ENCODE measurements around the gene DNLZ. TPM values are rescaled to one million over a fixed set of nuclear protein-coding genes. Genes with fewer than 3 reads are reported as not detected.

Gene DNLZ
- total and polyA plus RNA-seq, 5 donors: 15.2 to 24.9 (median 20.4) TPM

DNA sequence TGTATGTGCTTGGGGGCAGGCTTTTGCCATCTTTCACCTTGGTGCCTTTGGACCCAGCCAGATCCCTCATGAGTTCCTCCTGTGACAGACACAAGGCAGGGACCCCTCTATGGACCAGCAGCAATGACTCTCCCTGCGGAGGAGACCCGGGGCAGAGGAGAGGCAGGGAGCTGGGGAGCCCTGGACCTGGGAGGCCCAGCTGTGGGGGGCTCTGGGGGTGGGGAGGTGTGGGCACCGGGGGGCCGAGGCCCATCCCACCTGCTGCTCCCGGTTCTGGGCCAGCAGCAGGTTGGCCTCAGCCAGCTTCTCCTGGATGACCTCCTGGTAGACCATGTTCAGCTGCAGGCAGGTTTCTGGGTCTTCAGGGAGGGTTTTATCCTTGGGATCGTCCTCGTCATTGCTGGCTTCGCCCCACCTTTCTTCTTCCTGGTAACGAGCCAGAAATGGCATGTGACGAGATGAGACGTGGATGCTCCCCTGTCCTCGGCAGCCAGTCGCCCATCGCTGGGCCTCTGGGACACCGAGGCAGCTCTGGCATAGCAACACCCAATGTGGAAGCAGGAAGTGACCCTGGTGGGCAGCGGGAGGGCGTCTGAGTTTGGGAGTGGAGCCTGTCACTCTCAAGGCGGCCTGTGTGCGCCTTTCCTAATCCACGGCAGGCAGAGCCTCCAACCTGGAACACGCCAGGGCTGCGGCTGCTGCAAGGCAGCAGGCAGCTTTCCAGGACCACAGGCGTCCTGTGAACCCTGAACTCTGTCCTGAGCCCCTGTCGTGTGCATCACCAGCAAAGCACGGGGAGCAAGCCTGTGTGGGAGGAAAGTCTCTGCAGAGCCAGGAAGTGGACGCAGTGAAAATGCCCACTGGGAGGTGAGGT is 32.0 kb upstream of the DNLZ start:
- Histone ChIP-seq H3K27me3 (ENCODE audit: control insufficient read depth, insufficient read depth) (no peaks in the 10 kb centered on the region), H3K4me1 (ENCODE audit: control insufficient read depth, insufficient read depth, low read length) (no peaks in the 10 kb centered on the region), H3K27ac (ENCODE audit: low read length) (no peak overlapping the region), H3K4me3 (ENCODE audit: low read length) (no peak overlapping the region), H3K9me3 (ENCODE audit: control insufficient read depth, low read length) (no peaks in the 10 kb centered on the region)
- DNase-seq: peak in 2 of 3 donors; percentile 28 to 54
- 87% methylated on average over 26 of the region's 26 CpGs for WGBS
- ATAC-seq: no peak
- intact Hi-C loops (cut with DNase I): no loop called here

DNA sequence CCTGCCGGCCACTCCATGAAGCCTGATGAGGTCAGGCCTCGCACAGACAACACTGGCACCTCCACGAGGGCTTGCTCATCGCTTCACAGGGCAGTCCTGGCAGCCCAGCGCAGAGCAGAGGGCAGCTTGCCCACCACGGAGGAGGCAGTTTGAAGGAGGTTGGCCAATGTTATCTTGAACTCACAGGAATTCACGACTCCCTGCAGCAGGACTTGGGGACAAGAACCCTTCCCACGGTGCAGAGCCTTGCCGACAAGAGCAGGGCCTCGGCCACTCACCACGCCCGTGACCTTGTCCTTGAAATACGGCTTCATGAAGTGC is 31.4 kb upstream of the DNLZ start:
- intact Hi-C loops (cut with DNase I): no loop called here
- Histone ChIP-seq H3K9me3 (ENCODE audit: control insufficient read depth, low read length) (no peaks in the 10 kb centered on the region), H3K27me3 (ENCODE audit: control insufficient read depth, insufficient read depth) (no peaks in the 10 kb centered on the region), H3K4me3 (ENCODE audit: low read length) (no peak overlapping the region), H3K27ac (ENCODE audit: low read length) (no peak overlapping the region), H3K4me1 (ENCODE audit: control insufficient read depth, insufficient read depth, low read length) (no peaks in the 10 kb centered on the region)
- ATAC-seq (no peak), DNase-seq (peak in 1 of 3 donors; percentile 18)
- WGBS: 92% methylated on average over 13 of the region's 13 CpGs

DNA sequence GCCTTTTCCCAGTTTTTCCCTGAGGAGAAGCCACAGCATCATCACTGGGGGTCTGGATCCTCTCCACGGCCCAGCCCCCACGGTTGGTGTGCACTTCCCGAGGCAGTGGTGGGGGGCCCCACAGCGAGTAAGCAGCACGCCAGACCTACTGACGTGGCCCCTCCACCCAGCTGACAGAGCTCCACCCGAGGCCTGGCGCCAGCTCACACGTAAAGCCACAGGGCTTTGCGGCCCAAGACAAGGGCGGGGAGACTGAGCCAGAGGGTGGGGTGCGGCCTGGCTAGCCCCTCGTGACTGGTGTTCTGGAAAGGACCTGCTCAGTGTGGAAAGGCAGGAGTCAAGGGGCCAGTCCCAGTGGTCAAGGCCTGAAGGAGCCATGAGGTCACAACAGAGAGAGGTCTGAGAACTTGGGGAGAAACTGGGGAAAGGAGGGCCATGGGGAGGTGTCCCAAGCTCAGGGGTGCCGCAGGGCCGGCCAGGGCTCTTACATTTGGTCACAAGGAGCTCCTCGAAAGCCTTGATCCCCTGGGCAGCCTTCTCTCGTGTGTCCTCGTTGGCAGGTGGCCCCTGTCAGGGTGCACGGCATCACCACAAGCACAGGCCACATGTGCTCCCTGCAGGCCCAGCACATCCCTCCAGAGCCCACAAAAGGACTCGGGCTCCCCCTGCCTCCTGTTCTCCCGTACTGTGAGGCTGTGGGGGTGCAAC is 30.9 kb upstream of the DNLZ start:
- no peaks in the 10 kb centered on the region for H3K27me3 ChIP-seq (ENCODE audit: control insufficient read depth, insufficient read depth)
- DNase-seq (peak in 2 of 3 donors; percentile 17 to 36), ATAC-seq (no peak)
- WGBS: 94% methylated on average over 21 of the region's 21 CpGs
- no peaks in the 10 kb centered on the region for H3K9me3 ChIP-seq (ENCODE audit: control insufficient read depth, low read length)
- no peaks in the 10 kb centered on the region for H3K4me1 ChIP-seq (ENCODE audit: control insufficient read depth, insufficient read depth, low read length)
- intact Hi-C loops (cut with DNase I): no loop called here
- no peak overlapping the region for H3K4me3 ChIP-seq (ENCODE audit: low read length)
- H3K27ac ChIP-seq (ENCODE audit: low read length): no peak overlapping the region

DNA sequence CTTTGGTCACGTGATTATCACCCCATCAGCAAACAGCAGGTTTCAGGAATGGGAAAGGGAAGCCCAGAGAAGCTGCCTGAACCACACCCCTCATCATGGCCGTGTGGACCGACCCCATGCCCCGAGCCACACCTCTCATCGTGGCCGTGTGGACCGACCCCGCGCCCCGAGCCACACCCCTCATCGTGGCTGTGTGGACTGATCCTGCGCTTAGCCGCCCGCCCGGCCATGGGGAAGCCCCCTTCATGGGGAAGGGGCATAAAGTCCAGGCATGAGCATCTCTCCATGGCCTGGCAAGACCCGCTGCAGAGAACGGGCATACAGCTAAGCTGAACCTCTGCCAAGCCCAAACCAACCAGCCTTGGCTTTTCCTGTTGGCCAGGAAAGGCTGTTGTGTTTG is 30.0 kb upstream of the DNLZ start:
- Histone ChIP-seq H3K4me3 (ENCODE audit: low read length) (no peak overlapping the region), H3K4me1 (ENCODE audit: control insufficient read depth, insufficient read depth, low read length) (no peaks in the 10 kb centered on the region), H3K27ac (ENCODE audit: low read length) (no peak overlapping the region), H3K27me3 (ENCODE audit: control insufficient read depth, insufficient read depth) (no peaks in the 10 kb centered on the region), H3K9me3 (ENCODE audit: control insufficient read depth, low read length) (no peaks in the 10 kb centered on the region)
- ATAC-seq (no peak), DNase-seq (peak in 2 of 3 donors; percentile 7 to 48)
- intact Hi-C loops (cut with DNase I): no loop called here
- WGBS: 87% methylated on average over 17 of the region's 17 CpGs

DNA sequence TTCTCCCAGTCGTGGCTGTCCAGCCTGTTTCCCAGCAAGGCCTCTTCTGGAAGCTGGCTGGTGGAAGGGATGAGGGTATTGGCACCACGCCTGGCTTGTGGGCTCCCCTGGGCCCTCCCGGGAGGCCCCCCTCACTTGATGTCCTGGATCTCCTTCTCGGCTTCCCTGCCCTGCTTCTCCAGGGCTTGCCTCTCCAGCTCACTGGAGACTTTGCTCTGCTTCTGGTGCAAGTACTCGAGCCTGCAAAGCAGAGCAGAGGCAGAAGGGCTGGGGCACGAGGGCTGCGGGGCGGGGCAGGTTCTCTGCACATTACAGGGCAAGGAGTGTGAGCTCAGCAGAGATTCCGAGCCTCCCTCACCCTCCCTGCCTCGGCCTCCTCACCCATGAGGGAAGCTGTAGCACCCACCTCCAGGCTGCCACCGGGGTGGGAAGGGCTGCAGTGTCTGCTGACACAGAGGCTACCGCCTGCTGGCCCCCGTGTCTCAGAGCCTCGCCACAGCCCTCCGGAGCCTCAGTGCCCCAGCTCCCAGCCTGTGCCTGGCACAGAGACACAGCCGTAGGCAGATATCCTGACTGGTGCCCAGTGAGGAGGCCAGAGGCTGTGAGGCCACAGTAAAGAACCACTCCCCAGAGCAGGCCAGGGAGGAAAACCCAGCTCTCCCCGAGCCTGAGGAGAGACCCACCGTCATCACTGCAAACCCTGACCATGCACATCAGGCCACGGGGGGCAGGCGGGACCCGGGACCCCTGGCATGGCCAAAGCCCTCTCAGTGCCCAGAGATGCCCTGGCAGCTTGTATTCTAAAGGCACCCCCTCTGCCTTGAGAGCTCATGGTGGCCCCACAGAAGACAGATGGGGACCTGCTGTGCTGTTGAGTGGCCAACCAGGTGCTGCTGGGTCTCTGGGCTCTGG is 29.2 kb upstream of the DNLZ start:
- intact Hi-C loops (cut with DNase I): no loop called here
- WGBS: 79% methylated on average over 21 of the region's 21 CpGs
- ATAC-seq (no peak), DNase-seq (peak; percentile 16 to 50 (median 46))
- H3K27me3 ChIP-seq (ENCODE audit: control insufficient read depth, insufficient read depth): no peaks in the 10 kb centered on the region
- no peaks in the 10 kb centered on the region for H3K9me3 ChIP-seq (ENCODE audit: control insufficient read depth, low read length)
- H3K4me1 ChIP-seq (ENCODE audit: control insufficient read depth, insufficient read depth, low read length): no peaks in the 10 kb centered on the region
- no peak overlapping the region for H3K27ac ChIP-seq (ENCODE audit: low read length)
- H3K4me3 ChIP-seq (ENCODE audit: low read length): no peak overlapping the region

DNA sequence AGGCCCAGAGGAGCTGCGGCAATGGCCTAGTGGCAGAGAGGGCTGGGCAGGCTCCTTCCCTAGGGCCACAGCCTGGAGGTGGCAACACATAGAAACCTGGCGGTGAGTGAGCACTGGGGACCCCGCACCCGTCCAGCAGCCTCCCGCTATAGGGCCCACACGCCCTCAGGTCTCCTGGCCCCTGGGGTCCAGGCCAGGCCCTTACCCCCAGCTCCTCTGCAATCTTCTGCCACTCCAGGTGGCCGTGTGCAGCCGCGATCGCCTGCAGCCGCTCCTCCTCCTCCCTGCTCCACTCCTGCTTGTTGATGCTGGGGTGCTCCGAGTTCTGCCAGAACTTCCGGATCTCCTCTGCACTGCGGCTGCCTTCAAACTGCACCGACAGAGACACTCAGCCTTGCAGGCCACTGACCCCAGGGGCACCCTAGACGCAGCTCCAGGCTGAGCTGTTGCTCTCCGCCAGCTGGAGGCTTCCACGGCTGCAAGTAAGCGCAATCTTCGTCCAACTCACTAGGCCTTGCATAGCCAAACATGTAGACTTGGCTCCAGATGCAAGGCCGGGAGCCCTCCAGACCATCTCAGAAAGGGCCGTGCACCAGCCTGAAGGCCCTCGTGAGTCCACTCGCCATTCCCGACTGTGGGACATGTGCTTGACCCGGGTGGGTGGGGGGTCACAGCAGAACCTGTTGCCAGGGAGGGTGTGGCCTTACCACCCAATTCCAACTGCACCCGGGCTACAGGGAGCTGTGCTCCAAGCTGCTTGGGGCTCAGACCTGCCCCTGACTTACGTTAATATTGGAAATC is 28.4 kb upstream of the DNLZ start:
- intact Hi-C loops (cut with DNase I): no loop called here
- DNase-seq (peak in 1 of 3 donors; percentile 50), ATAC-seq (no peak)
- no peaks in the 10 kb centered on the region for H3K4me1 ChIP-seq (ENCODE audit: control insufficient read depth, insufficient read depth, low read length)
- no peak overlapping the region for H3K27ac ChIP-seq (ENCODE audit: low read length)
- no peak overlapping the region for H3K4me3 ChIP-seq (ENCODE audit: low read length)
- no peaks in the 10 kb centered on the region for H3K27me3 ChIP-seq (ENCODE audit: control insufficient read depth, insufficient read depth)
- no peaks in the 10 kb centered on the region for H3K9me3 ChIP-seq (ENCODE audit: control insufficient read depth, low read length)
- 90% methylated on average over 28 of the region's 28 CpGs for WGBS

DNA sequence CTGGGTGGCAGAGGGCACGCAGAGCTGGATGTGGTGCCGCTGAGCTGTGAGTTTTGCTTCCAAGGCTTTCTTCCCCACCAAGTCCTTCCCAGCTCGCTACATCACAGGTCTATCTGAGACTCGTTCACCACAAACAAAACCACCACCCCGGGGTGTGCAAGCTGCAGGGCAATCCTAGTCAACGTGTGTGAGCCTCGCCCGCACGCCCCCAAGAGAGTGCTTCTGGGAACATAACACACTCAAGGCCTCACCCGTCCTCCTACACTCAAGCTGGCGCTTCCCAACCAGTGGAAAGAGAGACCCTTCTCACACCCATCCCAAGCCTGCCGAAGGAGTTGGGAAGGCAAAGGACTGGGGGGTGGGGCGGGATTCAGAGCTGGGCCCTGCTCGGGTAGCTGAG is 25.9 kb upstream of the DNLZ start:
- Histone ChIP-seq H3K27me3 (ENCODE audit: control insufficient read depth, insufficient read depth) (no peaks in the 10 kb centered on the region), H3K27ac (ENCODE audit: low read length) (no peak overlapping the region), H3K4me3 (ENCODE audit: low read length) (no peak overlapping the region), H3K9me3 (ENCODE audit: control insufficient read depth, low read length) (no peaks in the 10 kb centered on the region), H3K4me1 (ENCODE audit: control insufficient read depth, insufficient read depth, low read length) (no peaks in the 10 kb centered on the region)
- intact Hi-C loops (cut with DNase I): no loop called here
- ATAC-seq (no peak), DNase-seq (peak in 1 of 3 donors; percentile 36)
- WGBS: 85% methylated on average over 14 of the region's 14 CpGs

DNA sequence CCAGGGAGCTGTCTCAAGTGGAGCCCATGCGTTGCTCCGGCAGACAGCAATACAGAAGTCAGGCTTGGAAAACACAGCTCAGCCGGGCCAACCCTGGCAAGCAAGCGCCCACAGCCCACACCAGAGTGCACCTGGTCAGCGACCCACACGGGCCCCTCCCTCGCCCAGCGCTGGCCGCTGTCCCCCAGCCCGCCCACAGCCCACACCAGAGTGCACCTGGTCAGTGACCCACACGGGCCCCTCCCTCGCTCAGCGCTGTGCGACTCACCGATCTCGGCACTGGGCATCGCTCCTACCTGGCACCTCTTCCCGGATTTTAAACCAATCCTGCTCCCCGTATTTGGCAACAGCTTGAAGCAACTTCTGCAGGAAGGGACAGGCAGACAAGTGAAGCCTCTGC is 23.7 kb upstream of the DNLZ start:
- intact Hi-C loops (cut with DNase I): no loop called here
- H3K4me3 ChIP-seq (ENCODE audit: low read length): no peak overlapping the region
- H3K4me1 ChIP-seq (ENCODE audit: control insufficient read depth, insufficient read depth, low read length): no peaks in the 10 kb centered on the region
- no peaks in the 10 kb centered on the region for H3K27me3 ChIP-seq (ENCODE audit: control insufficient read depth, insufficient read depth)
- no peak overlapping the region for H3K27ac ChIP-seq (ENCODE audit: low read length)
- WGBS: 95% methylated on average over 19 of the region's 19 CpGs
- no peaks in the 10 kb centered on the region for H3K9me3 ChIP-seq (ENCODE audit: control insufficient read depth, low read length)
- DNase-seq (peak in 1 of 3 donors; percentile 37), ATAC-seq (peak in 1 of 2 donors; percentile 21)

DNA sequence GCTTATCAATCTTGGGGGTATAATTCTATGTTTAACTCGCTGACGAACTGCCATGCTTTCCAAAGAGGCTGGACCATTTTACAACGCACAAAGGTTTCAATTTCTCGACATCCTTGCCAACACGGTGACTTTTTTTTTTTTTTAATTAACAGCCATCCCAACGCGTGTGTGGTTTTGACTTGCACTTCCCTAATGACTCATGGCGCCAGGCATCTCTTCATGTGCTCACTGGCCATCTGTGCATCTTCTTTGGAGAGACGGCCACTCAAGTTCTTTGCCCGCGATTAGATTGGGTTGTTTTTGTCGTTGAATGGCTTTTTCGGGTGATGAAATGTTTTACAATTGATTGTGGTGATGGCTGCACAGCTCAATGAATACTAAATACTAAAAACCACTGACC is 22.5 kb upstream of the DNLZ start:
- 91% methylated on average over 13 of the region's 13 CpGs for WGBS

DNA sequence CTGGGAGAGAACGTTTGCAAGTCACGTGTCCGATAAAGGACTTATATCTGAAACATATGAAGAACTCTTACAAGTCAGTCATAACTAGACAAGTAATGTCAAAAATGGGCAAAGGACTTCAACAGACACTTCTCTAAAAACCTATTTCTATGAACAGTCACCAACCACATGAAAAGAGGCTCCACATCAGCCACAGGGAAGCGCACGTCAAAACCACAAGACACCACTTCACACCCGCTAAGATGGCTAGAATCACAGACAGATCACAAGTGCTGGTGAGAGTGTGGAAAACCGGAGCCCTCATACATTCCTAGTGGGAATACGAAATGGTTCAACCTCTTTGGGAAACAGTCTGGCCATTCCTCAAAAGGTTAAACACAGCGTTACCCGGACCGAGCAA is 21.5 kb upstream of the DNLZ start:
- Histone ChIP-seq H3K4me3 (ENCODE audit: low read length) (no peak overlapping the region), H3K27ac (ENCODE audit: low read length) (no peak overlapping the region), H3K27me3 (ENCODE audit: control insufficient read depth, insufficient read depth) (no peaks in the 10 kb centered on the region), H3K4me1 (ENCODE audit: control insufficient read depth, insufficient read depth, low read length) (no peaks in the 10 kb centered on the region), H3K9me3 (ENCODE audit: control insufficient read depth, low read length) (no peaks in the 10 kb centered on the region)
- DNase-seq (no peak), ATAC-seq (no peak)
- 90% methylated on average over 11 of the region's 11 CpGs for WGBS
- intact Hi-C loops (cut with DNase I): no loop called here

More for the DNA sequence above, 22.5 kb upstream of the DNLZ start:
- no peaks in the 10 kb centered on the region for H3K27me3 ChIP-seq (ENCODE audit: control insufficient read depth, insufficient read depth)
- no peak for ATAC-seq
- H3K27ac ChIP-seq (ENCODE audit: low read length): no peak overlapping the region
- H3K9me3 ChIP-seq (ENCODE audit: control insufficient read depth, low read length): no peaks in the 10 kb centered on the region
- no peaks in the 10 kb centered on the region for H3K4me1 ChIP-seq (ENCODE audit: control insufficient read depth, insufficient read depth, low read length)
- H3K4me3 ChIP-seq (ENCODE audit: low read length): no peak overlapping the region
- intact Hi-C loops (cut with DNase I): no loop called here
- no peak for DNase-seq
